HG03571 (cell line): ENCODE results near the gene IVNS1ABP.
"Not testable (repeated sequence)": the region's sequence is repeated elsewhere in the genome, so short reads cannot be mapped to it uniquely, and the experiment has no call there.

Experiments used
- ATAC-seq: cut with Tn5 transposase; IDR thresholded peaks from one replicate; pipeline ENCODE4 v1.9.1; 2021; ENCODE audit not compliant: unreplicated experiment

IVNS1ABP gene

GRCh38 chr1:185337246-185337645 lies 20.2 kb upstream of the IVNS1ABP start:
- ATAC-seq = no peak

GRCh38 chr1:185334182-185334581 lies 17.1 kb upstream of the IVNS1ABP start:
- no peak for ATAC-seq

- ATAC-seq = no peak
Observed at GRCh38 chr1:185328255-185328654, 11.2 kb upstream of the IVNS1ABP start.

- no peak for ATAC-seq
Observed at GRCh38 chr1:185325413-185325812, 8.4 kb upstream of the IVNS1ABP start.

GRCh38 chr1:185324118-185324517 lies 7.1 kb upstream of the IVNS1ABP start:
- ATAC-seq = no peak

- ATAC-seq = no peak
Observed at GRCh38 chr1:185322636-185323035, 5.6 kb upstream of the IVNS1ABP start.

- not testable (repeated sequence) for ATAC-seq
Observed at GRCh38 chr1:185321653-185322221, 4.7 kb upstream of the IVNS1ABP start.

GRCh38 chr1:185321104-185321503 lies 4.1 kb upstream of the IVNS1ABP start:
- not testable (repeated sequence) for ATAC-seq

GRCh38 chr1:185319139-185319475 lies 2.1 kb upstream of the IVNS1ABP start:
- no peak for ATAC-seq

GRCh38 chr1:185318431-185319138 lies 1.5 kb upstream of the IVNS1ABP start:
- ATAC-seq = no peak

GRCh38 chr1:185317886-185318310 lies 855 bp upstream of the IVNS1ABP start:
- peak; percentile 44 for ATAC-seq

GRCh38 chr1:185316163-185317033 lies 645 bp downstream of the IVNS1ABP start:
- peak; percentile 45 for ATAC-seq

GRCh38 chr1:185315445-185316071 lies 1.5 kb downstream of the IVNS1ABP start:
- ATAC-seq = peak; percentile 0

GRCh38 chr1:185314411-185314810 lies 2.6 kb downstream of the IVNS1ABP start:
- no peak for ATAC-seq

GRCh38 chr1:185312361-185313138 lies 4.5 kb downstream of the IVNS1ABP start:
- ATAC-seq = no peak

GRCh38 chr1:185311589-185312225 lies 5.3 kb downstream of the IVNS1ABP start:
- no peak for ATAC-seq

GRCh38 chr1:185309566-185309965 lies 7.5 kb downstream of the IVNS1ABP start:
- ATAC-seq = no peak

GRCh38 chr1:185308126-185308525 lies 8.9 kb downstream of the IVNS1ABP start:
- ATAC-seq = no peak

GRCh38 chr1:185305419-185305818 lies 11.6 kb downstream of the IVNS1ABP start:
- ATAC-seq = no peak

- ATAC-seq = no peak
Observed at GRCh38 chr1:185300152-185300551, 16.9 kb downstream of the IVNS1ABP start.
